Glutamatergic neuron (in vitro differentiated cells): ENCODE measurements around the gene TEX30. TPM values are rescaled to one million over a fixed set of nuclear protein-coding genes. Genes with fewer than 3 reads are reported as not detected.
"Not testable (repeated sequence)": the region's sequence is repeated elsewhere in the genome, so short reads cannot be mapped to it uniquely, and the experiment has no call there.

ENCODE experiments used
- DNase-seq: peaks from one replicate; pipeline ENCODE4 v3.0.0; 2022
- H3K27ac Mint-ChIP-seq: one replicate; pipeline ENCODE4 v1.8.0; 2020; ENCODE audit warnings: mild to moderate bottlenecking, mixed read lengths, inconsistent platforms; ENCODE audit not compliant: unreplicated experiment
- H3K27me3 Mint-ChIP-seq: one replicate; pipeline ENCODE4 v1.8.0; 2020; ENCODE audit warnings: mild to moderate bottlenecking, moderate library complexity, mixed read lengths, inconsistent platforms; ENCODE audit not compliant: unreplicated experiment
- H3K36me3 Mint-ChIP-seq: one replicate; pipeline ENCODE4 v1.8.0; 2020; ENCODE audit warnings: mild to moderate bottlenecking, mixed read lengths, inconsistent platforms; ENCODE audit not compliant: unreplicated experiment
- H3K4me1 Mint-ChIP-seq: one replicate; pipeline ENCODE4 v1.8.0; 2020; ENCODE audit warnings: mild to moderate bottlenecking, low read depth, mixed read lengths, inconsistent platforms; ENCODE audit not compliant: unreplicated experiment
- H3K4me3 Mint-ChIP-seq: one replicate; pipeline ENCODE4 v1.8.0; 2020; ENCODE audit warnings: mild to moderate bottlenecking, mixed read lengths, inconsistent platforms; ENCODE audit not compliant: unreplicated experiment
- H3K9me3 Mint-ChIP-seq: one replicate; pipeline ENCODE4 v1.8.0; 2020; ENCODE audit warnings: mild to moderate bottlenecking, moderate library complexity, mixed read lengths, inconsistent platforms; ENCODE audit not compliant: unreplicated experiment
- CTCF ChIP-seq: fragments of 200-600 bp; sonication (generic); IDR thresholded peaks from one replicate; pipeline ENCODE4 v1.5.0; 2021; ENCODE audit not compliant: partially characterized antibody, unreplicated experiment
- total RNA-seq: library from RNA; stranded (reverse); fragmentation: NEBNext Ultra II Directional; extraction: Animal tissue kit (Norgen Biotek cat#: 25700); gene quantifications from one replicate; pipeline ENCODE4 v1.2.1, GENCODE V29; 2021; ENCODE audit not compliant: unreplicated experiment

The TEX30 gene
- total RNA-seq, 1 donor from 2014 or later, result 6.9 TPM

GRCh38 chr13:102792396-102792795, 18.8 kb upstream of the TEX30 start:
- no peak for TF ChIP-seq CTCF
- Mint-ChIP-seq H3K27me3 (no peaks in the 10 kb centered on the region), H3K4me3 (no peak overlapping the region), H3K27ac (no peak overlapping the region), H3K36me3 (no peaks in the 10 kb centered on the region), H3K4me1 (no peaks in the 10 kb centered on the region), H3K9me3 (no peaks in the 10 kb centered on the region)
- no peak for DNase-seq

GRCh38 chr13:102788683-102789082, 15.1 kb upstream of the TEX30 start:
- Mint-ChIP-seq H3K9me3 (no peaks in the 10 kb centered on the region), H3K4me1 (no peaks in the 10 kb centered on the region)

GRCh38 chr13:102784483-102784882, 10.9 kb upstream of the TEX30 start:
- no peak for DNase-seq
- Mint-ChIP-seq H3K27ac (no peak overlapping the region), H3K4me1 (no peaks in the 10 kb centered on the region), H3K36me3 (peaks cover 17% of the 10 kb centered on the region), H3K9me3 (no peaks in the 10 kb centered on the region), H3K4me3 (no peak overlapping the region), H3K27me3 (peaks cover 4% of the 10 kb centered on the region)
- TF ChIP-seq CTCF, result no peak

More at GRCh38 chr13:102788683-102789082, 15.1 kb upstream of the TEX30 start:
- DNase-seq, result no peak
- no peaks in the 10 kb centered on the region for H3K36me3 Mint-ChIP-seq
- no peak overlapping the region for H3K4me3 Mint-ChIP-seq
- H3K27ac Mint-ChIP-seq, result no peak overlapping the region
- H3K27me3 Mint-ChIP-seq, result no peaks in the 10 kb centered on the region
- no peak for TF ChIP-seq CTCF

GRCh38 chr13:102781591-102781990, 8.0 kb upstream of the TEX30 start:
- no peak for DNase-seq
- no peak for TF ChIP-seq CTCF

GRCh38 chr13:102780656-102781055, 7.1 kb upstream of the TEX30 start:
- not testable (repeated sequence) for H3K4me1 Mint-ChIP-seq, H3K4me3 Mint-ChIP-seq, H3K27ac Mint-ChIP-seq, DNase-seq, H3K27me3 Mint-ChIP-seq, H3K9me3 Mint-ChIP-seq
- peaks cover 17% of the 10 kb centered on the region for H3K36me3 Mint-ChIP-seq

More at GRCh38 chr13:102781591-102781990, 8.0 kb upstream of the TEX30 start:
- Mint-ChIP-seq H3K4me1 (no peaks in the 10 kb centered on the region), H3K27me3 (peaks cover 4% of the 10 kb centered on the region), H3K9me3 (no peaks in the 10 kb centered on the region), H3K4me3 (no peak overlapping the region), H3K36me3 (peaks cover 17% of the 10 kb centered on the region), H3K27ac (no peak overlapping the region)
